DMS 273 (cell line): ENCODE data around the gene SETD1B.
A peak's percentile ranks its signal among the peaks of the same experiment; 100 is the strongest.

Experiments
- DNase-seq: peaks from one replicate; lab custom pipeline; 2025; ENCODE audit not compliant: unreplicated experiment; lab: John Stamatoyannopoulos, UW

Gene SETD1B

DNA sequence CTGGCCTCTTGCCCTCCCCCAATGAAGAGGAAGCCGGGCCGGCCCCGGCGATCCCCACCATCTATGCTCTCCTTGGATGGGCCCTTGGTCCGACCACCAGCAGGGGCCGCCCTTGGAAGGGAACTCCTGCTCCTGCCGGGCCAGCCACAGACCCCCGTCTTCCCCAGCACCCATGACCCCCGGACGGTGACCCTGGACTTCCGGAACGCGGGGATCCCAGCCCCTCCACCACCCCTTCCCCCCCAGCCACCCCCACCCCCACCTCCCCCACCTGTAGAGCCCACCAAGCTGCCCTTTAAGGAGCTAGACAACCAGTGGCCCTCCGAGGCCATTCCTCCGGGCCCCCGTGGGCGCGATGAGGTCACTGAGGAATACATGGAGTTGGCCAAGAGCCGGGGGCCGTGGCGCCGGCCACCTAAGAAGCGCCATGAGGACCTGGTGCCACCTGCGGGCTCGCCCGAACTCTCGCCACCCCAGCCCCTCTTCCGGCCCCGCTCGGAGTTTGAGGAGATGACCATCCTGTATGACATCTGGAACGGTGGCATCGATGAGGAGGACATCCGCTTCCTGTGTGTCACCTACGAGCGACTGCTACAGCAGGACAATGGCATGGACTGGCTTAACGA, 19.4 kb downstream of the SETD1B start:
- DNase-seq: no peak

DNA sequence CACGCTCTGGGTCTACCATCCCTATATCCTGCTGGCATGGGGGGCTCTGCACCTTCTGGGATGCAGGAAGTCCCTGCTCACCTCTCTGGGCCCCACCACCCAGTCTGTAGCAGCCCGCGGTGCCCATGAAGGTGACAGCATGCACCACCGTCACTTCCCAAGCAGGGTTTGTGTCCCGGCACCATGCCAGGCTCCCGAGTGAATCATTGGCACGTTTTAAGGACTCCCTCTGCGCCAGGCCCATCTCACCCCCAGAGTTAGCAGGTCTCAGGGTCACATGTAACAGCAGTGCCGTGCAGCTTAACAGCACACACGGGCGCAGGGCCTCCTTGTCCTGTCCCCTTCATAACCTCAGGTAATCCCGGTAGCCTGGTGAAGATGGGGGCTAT, 19.9 kb downstream of the SETD1B start:
- no peak for DNase-seq

DNA sequence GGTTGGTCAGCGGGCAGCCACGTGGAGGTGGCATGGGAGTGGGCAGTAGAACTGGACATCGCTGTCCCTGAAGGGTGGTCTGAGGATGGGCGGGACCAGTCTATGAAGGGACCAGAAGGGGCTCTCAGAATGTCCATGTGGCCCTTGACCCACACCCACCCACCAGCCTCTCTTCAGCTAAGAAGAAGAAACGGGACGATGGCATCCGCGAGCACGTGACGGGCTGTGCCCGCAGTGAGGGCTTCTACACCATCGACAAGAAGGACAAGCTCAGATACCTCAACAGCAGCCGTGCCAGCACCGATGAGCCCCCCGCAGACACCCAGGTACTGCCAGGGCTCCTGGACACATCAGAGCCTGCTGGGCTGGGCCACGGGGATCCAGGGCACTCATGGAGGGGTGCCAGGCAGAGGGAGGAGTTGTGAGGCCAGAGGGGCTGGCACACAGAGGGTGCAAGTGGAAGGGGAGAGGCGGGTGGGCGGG, 21.3 kb downstream of the SETD1B start:
- no peak for DNase-seq

DNA sequence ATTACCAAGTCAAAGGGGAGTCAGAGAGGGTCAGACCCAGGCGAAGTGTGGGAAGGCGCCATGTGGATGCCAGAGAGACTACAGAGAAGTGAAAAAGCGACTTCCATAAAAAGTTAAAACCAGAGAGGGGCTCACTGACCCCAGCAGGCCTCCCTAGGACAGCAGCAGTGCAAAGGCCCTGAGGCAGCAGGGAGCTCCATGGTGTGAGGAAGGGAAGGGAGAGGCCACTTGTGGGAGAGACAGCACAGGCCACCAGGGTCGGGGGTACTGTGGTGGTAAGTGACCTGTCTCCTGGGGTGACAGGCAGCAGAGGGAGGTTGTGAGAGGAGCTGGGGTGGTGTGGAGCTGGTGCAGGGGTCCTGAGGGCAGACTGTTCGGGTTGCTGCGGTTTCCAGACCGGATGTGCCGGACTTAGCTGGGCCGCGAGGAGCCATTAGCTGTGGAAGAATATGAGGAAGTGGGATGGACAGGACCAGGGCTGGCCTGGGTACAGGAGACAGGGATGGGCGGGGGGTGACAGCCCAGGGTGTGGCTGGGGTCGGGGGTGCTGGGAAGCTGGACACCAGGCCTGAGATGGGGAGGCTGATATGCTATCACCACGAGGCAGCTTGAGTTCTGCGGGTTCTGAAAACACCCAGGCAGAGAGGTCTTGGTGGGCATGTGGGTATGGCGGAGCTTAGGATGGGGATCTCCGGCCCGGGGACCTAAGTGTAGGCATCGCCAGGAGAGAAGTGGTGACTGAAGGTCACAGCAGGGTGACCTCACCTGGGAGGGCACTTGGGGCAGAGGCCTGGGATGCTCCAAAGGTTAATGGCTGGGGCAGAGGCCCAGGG, 22.7 kb downstream of the SETD1B start:
- DNase-seq: no peak

DNA sequence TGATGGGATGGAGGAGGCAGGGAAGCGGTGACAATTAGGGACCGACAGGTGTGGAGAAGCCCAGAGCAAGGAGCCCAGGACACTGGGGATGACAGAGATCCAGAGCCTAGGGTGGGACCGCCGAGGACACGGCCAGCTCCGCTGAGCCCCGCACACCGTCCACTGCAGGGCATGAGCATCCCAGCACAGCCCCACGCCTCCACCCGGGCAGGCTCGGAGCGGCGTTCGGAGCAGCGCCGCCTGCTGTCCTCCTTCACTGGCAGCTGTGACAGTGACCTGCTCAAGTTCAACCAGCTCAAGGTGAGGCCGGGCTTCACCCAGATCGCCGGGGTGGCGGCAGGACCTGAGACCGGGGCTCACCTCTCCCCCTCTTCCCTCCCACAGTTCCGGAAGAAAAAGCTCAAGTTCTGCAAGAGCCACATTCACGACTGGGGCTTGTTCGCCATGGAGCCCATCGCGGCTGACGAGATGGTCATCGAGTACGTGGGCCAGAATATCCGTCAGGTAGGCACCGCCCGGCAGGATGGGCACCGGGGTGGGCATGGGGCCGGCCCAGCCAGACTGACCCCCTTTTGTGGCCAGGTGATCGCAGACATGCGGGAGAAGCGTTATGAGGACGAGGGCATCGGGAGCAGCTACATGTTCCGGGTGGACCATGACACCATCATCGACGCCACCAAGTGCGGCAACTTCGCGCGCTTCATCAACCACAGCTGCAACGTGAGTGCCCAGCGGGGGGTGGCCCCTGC, 23.7 kb downstream of the SETD1B start:
- DNase-seq: no peak

GRCh38 chr12:121828306-121828705, 24.5 kb downstream of the SETD1B start:
- no peak for DNase-seq

DNA sequence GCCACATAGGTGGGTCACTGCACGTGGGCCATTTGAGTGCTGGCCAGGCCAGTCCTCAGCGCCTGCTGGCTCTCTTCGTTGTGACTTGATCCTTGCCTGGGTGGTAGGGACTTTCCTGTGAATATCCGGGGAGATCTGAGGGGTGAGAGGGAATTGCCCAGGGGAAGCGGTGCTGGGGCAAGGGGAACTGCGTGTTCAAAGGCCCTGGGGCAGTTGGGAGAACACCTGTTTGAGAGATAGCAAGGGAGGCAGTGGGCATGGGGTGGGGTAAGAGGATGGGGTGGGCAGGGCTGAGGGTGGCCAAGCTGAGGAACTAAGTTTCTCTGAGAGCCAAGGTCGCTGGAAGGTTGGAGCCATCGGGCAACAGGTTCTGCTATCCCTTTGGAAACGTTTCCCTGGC, 25.0 kb downstream of the SETD1B start:
- DNase-seq: no peak

GRCh38 chr12:121829250-121829918, 25.6 kb downstream of the SETD1B start:
- DNase-seq: no peak

DNA sequence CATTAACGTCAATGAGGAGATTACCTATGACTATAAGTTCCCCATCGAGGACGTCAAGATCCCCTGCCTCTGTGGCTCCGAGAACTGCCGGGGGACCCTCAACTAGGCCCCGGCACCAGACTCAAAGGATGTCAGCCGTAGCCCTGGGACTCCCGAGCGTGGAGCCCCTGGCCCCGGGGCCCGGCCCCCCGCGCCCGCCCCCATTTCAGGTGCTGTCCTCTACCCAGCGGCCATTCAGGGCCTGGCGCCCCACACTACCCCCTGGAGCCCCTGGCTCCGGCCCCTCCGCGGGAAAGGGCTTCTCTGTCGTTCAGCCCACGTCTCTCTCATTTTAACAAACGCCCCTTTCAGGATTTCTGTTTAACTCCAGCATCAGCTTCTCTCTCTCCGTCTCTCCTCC, 26.3 kb downstream of the SETD1B start:
- DNase-seq: no peak

- DNase-seq: no peak
Measured at GRCh38 chr12:121830588-121831265, 26.9 kb downstream of the SETD1B start.

- DNase-seq: no peak
Measured at GRCh38 chr12:121831571-121832245, 27.9 kb downstream of the SETD1B start.

DNA sequence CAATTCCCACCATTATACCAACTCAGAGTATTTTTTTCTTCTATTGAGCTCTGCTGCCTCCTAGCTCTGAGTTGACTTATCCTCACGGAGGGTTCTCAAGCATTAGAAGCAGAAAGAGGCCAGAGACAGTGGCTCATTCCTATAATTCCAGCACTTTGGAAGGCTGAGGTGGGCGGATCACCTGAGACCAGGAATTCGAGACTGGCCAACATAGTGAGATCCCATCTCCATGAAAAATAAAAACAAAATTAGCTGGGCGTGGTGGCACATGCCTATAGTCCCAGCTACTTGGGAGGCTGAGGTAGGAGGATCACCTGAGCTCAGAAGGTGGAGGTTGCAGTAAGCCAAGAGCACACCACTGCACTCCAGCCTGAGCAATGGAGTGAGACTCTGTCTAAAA, 33.9 kb downstream of the SETD1B start:
- no peak for DNase-seq

- DNase-seq: no peak
Measured at GRCh38 chr12:121838126-121838525, 34.3 kb downstream of the SETD1B start.

GRCh38 chr12:121839106-121839992, 35.5 kb downstream of the SETD1B start:
- DNase-seq: peak; percentile 98

DNA sequence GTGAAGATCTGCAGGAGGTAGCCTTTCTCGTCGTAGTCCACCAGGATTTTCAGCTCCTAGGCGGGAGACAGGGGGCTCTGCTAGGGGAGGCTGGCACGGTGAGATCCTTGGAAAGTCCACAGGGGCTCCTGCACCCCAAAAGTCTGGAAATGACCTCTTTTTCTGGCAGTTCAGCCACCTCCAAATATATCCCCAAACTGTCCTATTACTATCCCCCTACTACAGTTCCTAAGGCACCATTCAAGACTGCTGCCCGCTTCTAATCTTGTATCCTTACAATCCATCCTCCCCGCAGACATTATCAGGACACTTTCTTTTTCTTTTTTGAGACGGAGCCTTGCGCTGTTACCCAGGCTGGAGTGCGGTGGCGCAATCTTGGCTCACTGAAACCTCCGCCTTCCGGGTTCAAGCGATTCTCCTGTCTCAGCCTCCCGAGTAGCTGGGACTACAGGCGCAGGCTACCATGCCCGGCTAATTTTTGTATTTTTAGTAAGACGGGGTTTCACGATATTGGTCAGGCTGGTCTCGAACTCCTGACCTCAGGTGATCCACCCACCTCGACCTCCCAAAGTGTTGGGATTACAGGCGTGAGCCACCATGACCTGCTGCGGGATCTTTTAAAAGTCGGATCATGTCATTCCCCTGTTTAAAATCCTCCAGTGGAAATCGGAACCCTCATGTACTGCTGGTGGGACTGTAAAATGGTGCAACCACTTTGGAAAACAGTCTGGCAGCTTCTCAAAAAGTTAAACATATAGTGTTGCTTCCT, 36.4 kb downstream of the SETD1B start:
- no peak for DNase-seq

DNA sequence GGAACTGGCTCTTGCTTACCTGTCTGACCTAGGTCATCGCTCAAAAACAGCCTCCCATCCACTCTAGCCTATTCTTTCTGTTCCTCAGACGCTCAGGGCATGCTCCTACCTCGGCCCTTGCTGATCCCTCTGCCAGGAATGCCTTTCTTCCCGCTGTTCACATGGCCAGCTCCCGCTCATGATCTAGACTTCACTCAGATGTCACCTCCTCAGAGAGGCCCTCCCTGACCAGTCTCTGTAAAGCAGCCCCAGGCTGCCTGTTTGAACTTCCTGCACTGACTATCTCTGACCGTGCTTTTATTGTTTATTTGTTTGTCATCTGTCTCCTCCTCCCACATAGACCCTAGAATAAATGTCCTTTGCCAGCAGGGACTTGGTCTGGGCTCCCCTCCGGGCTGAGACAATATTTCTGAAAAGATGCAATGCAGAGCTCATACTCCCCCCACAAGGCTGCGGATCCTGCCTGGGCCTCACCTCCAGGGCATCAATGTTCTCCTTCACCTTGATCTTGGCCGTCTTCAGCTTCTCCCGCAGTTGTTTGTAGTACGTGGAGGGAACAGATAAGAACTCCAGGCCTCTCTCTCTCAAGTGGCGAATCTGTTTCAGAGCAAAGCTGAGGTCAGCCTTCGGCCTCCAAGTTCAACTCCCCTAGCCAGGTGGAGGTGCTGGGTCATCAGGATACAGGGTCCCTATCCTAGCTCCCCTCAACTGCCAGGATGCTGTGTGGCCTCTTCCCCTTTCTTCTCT, 39.6 kb downstream of the SETD1B start:
- DNase-seq: no peak

DNA sequence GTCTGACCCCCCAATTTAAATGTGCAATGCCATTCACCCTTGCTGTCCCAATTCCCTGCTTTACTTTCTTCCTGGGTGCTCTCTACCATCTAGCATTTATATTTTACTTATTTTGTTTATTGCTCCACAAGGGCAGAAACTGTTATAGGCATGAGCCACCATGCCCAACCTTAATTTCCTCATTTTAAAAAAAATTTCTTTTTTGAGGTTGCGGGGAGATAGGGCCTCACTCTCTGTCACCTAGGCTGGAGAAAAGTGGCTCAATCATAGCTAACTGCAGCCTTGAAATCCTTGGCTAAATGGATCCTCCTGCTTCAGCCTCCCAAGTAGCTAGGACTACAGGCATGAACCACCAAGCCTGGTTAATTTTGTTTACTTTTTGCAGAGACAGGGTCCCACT, 41.9 kb downstream of the SETD1B start:
- DNase-seq: no peak

GRCh38 chr12:121849211-121849610, 45.4 kb downstream of the SETD1B start:
- no peak for DNase-seq
